Astrocyte of the spinal cord (primary cell): Measurements from ENCODE around the gene KCP.

ENCODE experiments used
- DNase-seq: peaks from one replicate; pipeline ENCODE4 v3.0.0; 2011; ENCODE audit warnings: low read depth, low spot score
- H3K4me3 ChIP-seq: 2 replicates; pipeline ENCODE4 v1.5.1; 2011; ENCODE audit warnings: low read depth, mild to moderate bottlenecking, low read length, moderate library complexity
- CTCF ChIP-seq: IDR thresholded peaks from 2 replicates; pipeline ENCODE4 v1.5.1; 2012; ENCODE audit warnings: low read depth, mild to moderate bottlenecking, low read length, inconsistent platforms
- in situ Hi-C: cut with HindIII; loops from 2 replicates; pipeline ENCODE4 v1.10.0; 2017; ENCODE audit warnings: low sequenced_read_pairs

The KCP gene

GRCh38 chr7:128934361-128935341 is 24.1 kb upstream of the KCP start:
- in situ Hi-C loops = no loop called here
- DNase-seq = no peak
- TF ChIP-seq CTCF = no peak
- H3K4me3 ChIP-seq = no peak overlapping the region

DNA sequence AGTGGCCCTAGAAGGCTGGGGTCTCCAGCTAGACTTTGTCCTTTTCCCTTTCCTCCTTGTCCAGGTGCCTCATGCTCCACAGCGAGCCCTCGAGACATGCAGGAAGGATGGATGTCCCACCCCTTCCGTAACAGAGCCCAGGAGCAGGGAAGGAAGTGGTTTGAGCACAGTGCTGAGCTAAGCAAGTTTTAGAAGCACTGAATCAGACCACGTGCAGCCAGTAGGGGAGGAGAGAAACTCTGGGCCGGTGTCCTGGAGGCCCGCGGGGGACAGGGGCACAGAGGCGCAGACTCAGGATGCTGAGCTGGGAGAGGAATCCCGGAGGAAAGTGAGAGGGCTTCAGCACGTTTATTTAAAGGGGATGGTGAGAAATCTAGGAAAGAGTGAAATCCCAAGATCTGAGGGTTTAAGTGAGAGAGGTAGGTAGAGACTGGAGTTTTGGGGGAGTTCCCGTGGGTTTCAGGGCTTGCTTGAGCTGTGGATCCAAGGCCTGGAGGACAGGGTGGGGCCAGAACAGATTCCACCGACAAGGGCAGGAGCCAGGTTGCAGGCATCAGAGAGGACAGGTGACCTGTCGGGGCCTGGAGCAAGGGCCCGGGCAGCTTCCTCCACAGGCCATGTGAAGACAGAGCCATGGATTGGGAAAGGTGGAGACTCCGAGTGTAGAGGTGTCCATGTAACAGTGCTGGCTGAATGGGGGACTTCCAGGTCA is 22.8 kb upstream of the KCP start:
- in situ Hi-C loops = no loop called here
- DNase-seq = no peak
- TF ChIP-seq CTCF = no peak
- no peak overlapping the region for H3K4me3 ChIP-seq

DNA sequence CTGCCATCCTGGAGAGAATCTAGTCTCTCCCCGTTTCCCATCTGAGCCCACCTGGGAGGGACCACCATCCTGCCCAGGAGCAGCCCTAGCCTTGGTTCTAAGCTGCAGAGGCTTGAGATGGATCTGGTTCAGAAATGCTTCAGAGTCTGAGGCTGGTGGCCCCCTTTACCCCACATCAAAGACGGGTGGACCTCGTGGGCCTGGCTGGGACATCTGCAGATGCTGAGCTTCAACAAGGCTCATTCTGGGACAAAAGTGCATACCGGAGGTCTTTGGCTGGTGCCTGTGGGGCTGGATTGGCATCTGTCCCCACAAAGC is 22.3 kb upstream of the KCP start:
- no peak overlapping the region for H3K4me3 ChIP-seq
- no peak for DNase-seq
- TF ChIP-seq CTCF = no peak
- in situ Hi-C loops = no loop called here

DNA sequence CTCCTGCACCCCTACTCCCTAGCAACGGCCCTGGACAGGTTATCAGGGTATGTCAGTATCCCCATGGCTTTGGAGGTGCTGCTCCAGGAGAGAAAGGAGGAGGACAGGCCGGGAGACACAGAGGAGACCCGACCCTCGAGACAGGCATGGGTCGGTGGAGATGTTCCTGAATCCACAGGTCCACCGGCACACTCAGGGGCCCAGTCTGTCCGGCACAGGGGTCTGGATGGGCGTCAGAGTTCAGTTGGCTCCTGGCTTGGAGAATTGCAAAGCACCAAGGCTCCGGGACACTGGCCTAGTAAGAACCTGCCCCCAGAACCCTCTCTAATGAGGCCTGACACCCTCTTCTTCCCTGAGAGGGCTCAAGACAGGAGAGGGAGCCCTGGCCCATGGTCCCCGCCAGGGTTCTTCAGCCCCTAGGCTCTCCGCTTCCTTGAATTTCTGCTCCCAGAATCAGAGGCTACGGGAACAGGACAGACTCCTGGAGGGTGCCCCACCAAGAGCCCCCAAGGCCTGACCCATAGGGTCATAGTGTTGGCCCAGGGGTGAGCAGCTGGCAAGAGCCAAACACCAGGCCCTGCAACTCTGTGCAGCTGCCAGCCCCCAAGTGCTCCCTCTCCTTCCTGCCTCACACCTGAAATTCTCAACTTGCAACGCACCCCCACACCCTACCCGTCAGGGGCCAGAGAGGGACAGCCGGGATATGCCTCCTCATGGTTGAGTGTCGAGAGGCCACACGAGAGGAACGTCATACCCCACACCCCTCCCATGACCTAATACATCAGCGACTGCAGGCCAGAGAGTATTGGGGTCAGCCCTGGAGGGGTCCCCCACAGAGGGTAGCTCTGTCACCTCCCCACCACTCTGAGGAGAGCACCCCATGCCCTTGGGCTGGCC is 21.7 kb upstream of the KCP start:
- DNase-seq = no peak
- H3K4me3 ChIP-seq = no peak overlapping the region
- in situ Hi-C loops = no loop called here
- TF ChIP-seq CTCF = no peak

- DNase-seq = no peak
- no peak for TF ChIP-seq CTCF
- H3K4me3 ChIP-seq = no peak overlapping the region
- in situ Hi-C loops = no loop called here
These were observed 20.8 kb upstream of the KCP start for GRCh38 chr7:128931190-128931798.
